GM21367 (cell line): ENCODE results near the gene ANXA4.
"Not testable (repeated sequence)": the region's sequence is repeated elsewhere in the genome, so short reads cannot be mapped to it uniquely, and the experiment has no call there.

Source experiments
- ATAC-seq: cut with Tn5 transposase; IDR thresholded peaks from one replicate; pipeline ENCODE4 v1.9.1; 2021; ENCODE audit not compliant: unreplicated experiment

ANXA4 gene

GRCh38 chr2:69720404-69720803 is 21.5 kb upstream of the ANXA4 start:
- no peak for ATAC-seq

DNA sequence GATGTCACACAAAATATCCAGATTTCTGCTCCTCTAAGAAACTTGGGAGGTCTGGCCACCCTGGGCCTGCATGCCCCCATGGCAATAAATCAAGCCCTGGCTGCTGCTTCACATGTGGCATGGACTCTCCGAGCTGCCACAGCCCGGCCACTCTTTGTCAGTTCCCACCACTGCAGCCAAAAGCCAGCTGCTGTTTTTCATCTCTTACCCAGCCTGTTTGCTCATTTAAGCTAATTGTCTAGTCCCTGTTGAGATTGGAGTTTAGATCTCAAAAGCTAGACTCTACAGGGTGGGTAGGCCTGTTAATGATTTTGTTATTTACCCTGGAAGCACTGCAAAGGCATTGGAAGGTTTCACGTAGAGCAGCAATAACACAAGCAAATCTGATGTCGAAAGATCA is 20.9 kb upstream of the ANXA4 start:
- no peak for ATAC-seq

DNA sequence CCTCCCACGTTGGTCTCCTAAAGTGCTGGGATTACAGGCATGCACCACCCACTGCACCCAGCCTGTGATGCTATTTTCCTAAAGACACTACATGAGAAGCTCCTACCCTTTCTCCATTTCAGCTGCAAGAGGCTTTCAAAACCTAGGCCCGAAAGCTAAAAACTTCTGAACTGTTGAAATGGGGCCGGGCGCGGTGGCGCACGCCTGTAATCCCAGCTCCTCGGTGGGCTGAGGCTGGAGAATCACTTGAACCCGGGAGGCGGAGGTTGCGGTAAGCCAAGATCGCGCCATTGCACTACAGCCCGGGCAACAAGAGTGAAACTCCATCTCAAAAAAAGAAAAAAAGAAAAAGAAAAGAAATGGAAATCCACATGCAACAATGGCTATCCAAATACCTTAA is 18.1 kb upstream of the ANXA4 start:
- no peak for ATAC-seq

DNA sequence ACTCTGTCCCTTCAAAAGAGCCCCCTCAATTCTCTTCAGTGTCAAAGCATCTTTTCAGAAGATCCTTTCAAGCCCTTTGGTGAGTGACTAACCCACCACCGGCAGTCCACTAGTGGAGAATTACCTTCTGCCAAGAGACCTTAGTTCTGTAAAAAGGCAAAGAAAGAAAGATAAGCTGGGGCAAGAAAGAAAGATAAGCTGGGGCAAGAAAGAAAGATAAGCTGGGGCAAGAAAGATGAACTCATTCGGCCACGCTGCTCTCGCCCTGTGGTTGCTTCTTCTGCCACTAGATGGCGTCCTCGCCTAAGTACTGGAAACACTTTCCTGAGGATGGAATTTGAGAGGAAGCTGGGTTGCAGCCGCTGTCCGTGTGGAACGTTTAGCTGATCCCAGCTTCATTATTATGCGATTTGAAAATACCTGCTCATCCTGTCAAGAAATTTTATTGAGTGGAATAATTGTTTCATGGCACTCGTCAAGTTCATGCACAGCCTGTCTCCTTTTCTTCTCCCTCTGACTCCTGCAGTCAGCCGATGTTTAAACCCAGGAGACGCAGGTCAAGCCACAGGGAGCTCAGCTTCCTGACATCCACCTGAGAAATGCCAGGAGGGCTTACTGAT is 17.3 kb upstream of the ANXA4 start:
- no peak for ATAC-seq

- ATAC-seq, result no peak
Measured at GRCh38 chr2:69725706-69726360, 16.1 kb upstream of the ANXA4 start.

DNA sequence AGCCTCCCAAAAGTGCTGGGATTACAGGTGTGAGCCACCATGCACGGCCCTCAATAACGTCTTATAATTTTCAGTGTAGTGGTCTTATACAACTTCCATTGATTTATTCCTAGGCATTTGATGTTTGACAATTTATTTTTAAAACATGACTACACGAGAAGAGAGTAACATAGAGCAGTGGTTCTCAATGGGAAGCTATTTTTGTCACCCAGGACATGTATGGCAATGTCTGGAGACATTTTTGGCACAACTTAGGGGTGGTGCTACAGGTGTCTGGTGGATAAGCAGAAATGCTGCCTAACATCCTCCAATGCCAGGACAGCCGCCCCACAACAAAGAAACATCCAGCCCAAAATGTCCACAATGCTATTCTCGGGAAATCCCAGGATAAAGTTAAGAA is 12.7 kb upstream of the ANXA4 start:
- ATAC-seq, result no peak

DNA sequence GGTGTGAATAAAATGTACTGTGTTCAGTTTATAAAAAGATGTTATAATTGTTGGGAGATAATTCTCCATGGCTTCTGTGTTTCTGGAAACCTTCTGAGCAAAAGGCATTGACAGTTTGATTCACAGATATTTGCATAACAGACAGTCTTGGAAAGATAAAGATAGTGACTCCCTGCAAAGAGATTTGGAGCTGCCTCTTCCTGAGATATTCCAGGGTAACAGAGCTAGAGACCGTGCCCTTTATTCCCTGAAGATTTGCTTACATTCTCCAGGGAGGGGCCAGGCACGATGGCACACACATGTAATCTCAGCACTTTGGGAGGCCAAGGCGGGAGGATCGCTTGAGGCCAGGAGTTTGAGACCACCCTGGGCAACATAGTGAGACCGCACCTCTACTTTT is 12.2 kb upstream of the ANXA4 start:
- ATAC-seq, result no peak

- ATAC-seq, result no peak
Measured at GRCh38 chr2:69731147-69731970, 10.6 kb upstream of the ANXA4 start.

- no peak for ATAC-seq
Measured at GRCh38 chr2:69733342-69734034, 8.4 kb upstream of the ANXA4 start.

DNA sequence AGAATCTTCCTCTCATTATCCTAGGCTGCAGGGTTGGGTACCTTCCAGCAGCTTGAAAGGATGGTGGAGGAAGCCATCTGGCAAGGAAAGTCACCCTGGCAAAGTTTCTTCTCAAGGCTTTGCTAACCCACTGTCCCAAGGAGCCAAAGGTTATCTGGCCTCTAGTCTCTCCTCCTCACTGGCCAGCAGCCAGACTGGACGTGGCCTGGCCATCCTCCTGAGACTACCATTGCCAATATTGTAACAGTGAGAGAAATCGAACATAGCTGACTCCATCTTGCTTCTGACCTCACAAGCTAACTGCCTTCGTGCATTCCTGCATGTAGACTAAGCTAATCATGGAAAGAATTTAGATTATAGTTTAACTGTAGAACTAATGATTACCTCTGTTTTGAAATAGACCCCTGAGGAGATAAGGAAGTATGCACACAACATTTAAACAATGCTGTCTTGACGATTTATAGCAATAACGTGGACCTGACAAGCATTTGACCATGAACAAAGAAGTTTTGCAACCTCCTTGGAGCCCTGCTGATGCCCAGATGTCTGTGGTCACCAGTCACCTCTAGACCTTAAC is 7.8 kb upstream of the ANXA4 start:
- ATAC-seq, result no peak

- ATAC-seq, result no peak
Measured at GRCh38 chr2:69734854-69735544, 6.9 kb upstream of the ANXA4 start.

DNA sequence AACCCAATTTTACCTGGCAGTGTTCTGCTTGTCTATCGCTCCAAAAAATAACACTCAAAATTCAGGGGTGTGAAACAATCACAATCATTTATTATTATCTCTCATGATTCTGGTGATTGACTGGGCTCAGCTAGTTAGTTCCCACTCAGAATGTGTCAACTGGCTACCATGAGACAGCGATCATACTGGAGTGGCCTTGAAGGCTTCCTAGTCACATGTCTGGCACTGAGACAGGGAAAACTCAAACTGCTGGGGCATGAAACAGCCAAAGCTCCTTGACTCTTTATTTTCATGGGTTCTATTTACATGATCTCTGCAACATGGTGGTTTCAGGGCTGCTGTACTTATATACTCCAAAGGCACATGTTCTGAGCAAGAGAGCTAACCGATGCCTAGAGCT is 6.2 kb upstream of the ANXA4 start:
- ATAC-seq, result no peak

GRCh38 chr2:69738149-69738548 is 3.8 kb upstream of the ANXA4 start:
- ATAC-seq, result not testable (repeated sequence)

GRCh38 chr2:69740502-69740951 is 1.4 kb upstream of the ANXA4 start:
- ATAC-seq, result no peak

GRCh38 chr2:69741229-69741574 is 732 bp upstream of the ANXA4 start:
- ATAC-seq, result no peak

DNA sequence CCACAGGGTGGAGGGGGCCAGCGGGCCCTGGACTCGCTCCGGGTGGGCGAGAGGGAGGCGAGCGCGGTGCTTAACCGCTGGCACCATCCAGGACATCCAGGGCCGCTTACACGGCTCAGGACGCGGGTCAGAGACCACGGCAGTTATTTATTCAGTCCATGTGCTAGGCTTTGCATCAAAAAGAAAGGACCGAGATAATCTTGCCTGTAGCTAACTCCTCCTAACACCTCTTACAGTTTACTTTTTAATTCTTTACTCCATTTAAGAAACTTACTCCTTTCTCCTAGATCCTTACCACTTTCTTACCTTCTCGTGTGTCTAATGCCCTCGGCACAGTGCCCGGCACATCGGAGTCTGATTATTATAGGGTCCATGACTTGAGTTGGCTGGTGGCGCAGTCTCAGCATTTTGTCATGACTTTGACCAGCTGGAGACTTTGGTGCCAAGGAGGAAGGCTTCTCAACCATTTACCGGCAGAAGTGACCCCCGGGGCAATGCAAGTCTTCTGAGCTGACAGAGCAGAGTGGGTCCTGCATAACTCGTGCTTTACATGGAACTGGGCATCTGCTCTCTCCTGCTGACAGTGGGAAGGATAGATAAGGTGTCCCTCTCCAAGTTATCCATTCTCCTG is 503 bp downstream of the ANXA4 start:
- ATAC-seq, result peak; percentile 29

GRCh38 chr2:69743847-69744264 is 1.9 kb downstream of the ANXA4 start:
- ATAC-seq, result no peak

- no peak for ATAC-seq
Measured at GRCh38 chr2:69744456-69744855, 2.5 kb downstream of the ANXA4 start.

DNA sequence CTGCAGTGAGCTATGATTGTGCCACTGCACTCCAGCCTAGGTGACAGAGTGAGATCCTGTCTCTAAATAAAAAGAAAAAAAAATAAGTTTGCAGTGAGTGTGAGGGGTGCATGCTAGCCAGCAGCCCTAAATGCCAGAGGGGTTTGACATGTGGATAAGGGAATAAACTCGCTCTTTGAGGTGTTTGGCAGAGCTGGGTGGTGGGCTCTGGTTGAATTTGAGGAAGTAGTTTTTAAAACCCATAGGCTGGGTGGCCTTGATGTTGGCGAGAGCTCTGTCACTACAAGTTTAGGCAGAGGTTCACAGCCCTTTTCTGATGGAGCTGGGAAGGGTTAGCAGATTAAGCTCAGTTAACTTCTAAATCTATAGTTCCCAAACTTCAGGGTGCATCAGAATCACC is 3.1 kb downstream of the ANXA4 start:
- no peak for ATAC-seq

GRCh38 chr2:69750246-69750645 is 8.3 kb downstream of the ANXA4 start:
- no peak for ATAC-seq
